WTC11 (cell line): ENCODE measurements around the gene PHACTR3.

ENCODE experiments used
- ATF3 ChIP-seq: sonication (generic); formaldehyde crosslinking; conservative IDR thresholded peaks from 2 replicates; pipeline ENCODE4 v1.8.1; 2022; ENCODE audit warnings: mild to moderate bottlenecking, missing genetic modification reagents
- CTCF ChIP-seq: fragments of 200-600 bp; IDR thresholded peaks from 2 replicates; pipeline ENCODE4 v1.8.0; 2022; ENCODE audit warnings: antibody characterized with exemption
- E2F1 ChIP-seq: sonication (generic); formaldehyde crosslinking; IDR thresholded peaks from 2 replicates; pipeline ENCODE4 v1.8.0; 2022; ENCODE audit warnings: mild to moderate bottlenecking, missing genetic modification reagents
- NR1H2 ChIP-seq: sonication (generic); formaldehyde crosslinking; IDR thresholded peaks from 2 replicates; pipeline ENCODE4 v1.9.0; 2021; ENCODE audit warnings: mild to moderate bottlenecking, moderate library complexity, missing genetic modification reagents
- NR3C1 ChIP-seq: sonication (generic); formaldehyde crosslinking; conservative IDR thresholded peaks from 2 replicates; pipeline ENCODE4 v1.8.1; 2023; ENCODE audit warnings: low read depth, mild to moderate bottlenecking, missing genetic modification reagents
- TEAD4 ChIP-seq: sonication (generic); formaldehyde crosslinking; IDR thresholded peaks from 2 replicates; pipeline ENCODE4 v1.8.0; 2022; ENCODE audit warnings: mild to moderate bottlenecking, missing genetic modification reagents
- USF2 ChIP-seq: sonication (generic); formaldehyde crosslinking; IDR thresholded peaks from 2 replicates; pipeline ENCODE4 v1.8.1; 2023; ENCODE audit warnings: mild to moderate bottlenecking, missing genetic modification reagents, moderate library complexity
- ZMAT4 ChIP-seq: fragments of 250-450 bp; sonication (Bioruptor Pico); IDR thresholded peaks from 2 replicates; pipeline ENCODE4 v1.9.0; 2021; ENCODE audit warnings: mild to moderate bottlenecking
- ZNF219 ChIP-seq: sonication (generic); formaldehyde crosslinking; IDR thresholded peaks from 2 replicates; pipeline ENCODE4 v1.8.0; 2023; ENCODE audit warnings: missing genetic modification reagents, mild to moderate bottlenecking, borderline replicate concordance

GRCh38 chr20:59824711-59825562, 220.6 kb downstream of the PHACTR3 start:
- TF ChIP-seq CTCF, result no peak
- TF ChIP-seq NR3C1 (CRISPR knock-in tag), result no peak
- TF ChIP-seq ATF3 (CRISPR knock-in tag), result no peak
- no peak for TF ChIP-seq TEAD4 (CRISPR knock-in tag)
- no peak for TF ChIP-seq E2F1
- TF ChIP-seq NR1H2 (CRISPR knock-in tag), result no peak
- no peak for TF ChIP-seq ZNF219
- no peak for TF ChIP-seq ZMAT4 (CRISPR knock-in tag)
- no peak for TF ChIP-seq USF2
